ENCODE results near the gene GALR1.

DNA sequence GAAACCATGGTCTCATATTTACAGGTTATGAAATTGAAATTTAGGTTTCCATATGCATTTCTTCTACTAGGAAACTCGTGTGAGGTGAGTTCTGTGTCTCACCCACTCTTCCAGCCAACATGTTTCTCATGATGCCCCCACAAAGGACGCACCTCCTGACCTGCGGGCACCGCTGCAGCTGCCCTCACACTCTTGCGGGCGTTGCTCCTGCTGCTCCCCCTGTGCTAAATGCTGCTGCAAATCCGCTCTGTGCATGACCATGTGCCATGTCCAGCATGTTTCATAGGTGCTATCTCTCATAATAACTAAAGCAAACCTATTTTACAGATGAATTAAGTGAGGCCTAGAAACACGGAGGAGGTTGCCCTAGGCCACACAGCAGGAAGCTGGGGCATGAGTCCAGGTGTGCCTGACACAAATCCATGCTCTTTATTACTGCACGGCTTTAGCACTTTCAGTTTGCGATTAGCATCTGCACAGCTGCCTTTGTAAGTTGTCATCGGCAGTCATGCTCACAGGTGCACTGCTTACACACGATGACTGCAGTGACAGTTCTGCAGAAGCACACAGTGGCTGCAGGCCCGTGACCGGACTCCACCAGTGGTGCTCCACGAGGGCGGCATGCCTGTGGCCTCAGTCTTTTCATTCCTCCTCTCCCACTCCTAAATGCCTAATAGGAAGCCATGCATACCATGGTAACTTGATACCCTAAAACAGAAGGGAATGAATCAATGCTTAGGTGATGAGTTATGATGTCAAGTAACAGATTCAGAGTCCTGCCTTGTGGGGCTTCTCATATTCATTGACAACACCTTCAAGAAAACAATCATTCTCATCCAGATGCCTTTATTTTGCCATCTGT is 14.9 kb upstream of the GALR1 start:
- TF ChIP-seq CTCF (conservative IDR thresholded peaks at IDR 0.05 in 1 of 2, IDR thresholded peaks at IDR 0.05 in 1 of 2; ENCODE audit: extremely low read depth in 1 of 2, insufficient read depth in 1 of 2, low read depth in 1 of 2, low read length in 2 of 2) (no peak), EZH2 (IDR thresholded peaks at IDR 0.05; ENCODE audit: borderline replicate concordance, low read length) (no peak)
